ENCODE data around the gene ENC1.
A peak's percentile ranks its signal among the peaks of the same experiment; 100 is the strongest.

The ENC1 gene

DNA sequence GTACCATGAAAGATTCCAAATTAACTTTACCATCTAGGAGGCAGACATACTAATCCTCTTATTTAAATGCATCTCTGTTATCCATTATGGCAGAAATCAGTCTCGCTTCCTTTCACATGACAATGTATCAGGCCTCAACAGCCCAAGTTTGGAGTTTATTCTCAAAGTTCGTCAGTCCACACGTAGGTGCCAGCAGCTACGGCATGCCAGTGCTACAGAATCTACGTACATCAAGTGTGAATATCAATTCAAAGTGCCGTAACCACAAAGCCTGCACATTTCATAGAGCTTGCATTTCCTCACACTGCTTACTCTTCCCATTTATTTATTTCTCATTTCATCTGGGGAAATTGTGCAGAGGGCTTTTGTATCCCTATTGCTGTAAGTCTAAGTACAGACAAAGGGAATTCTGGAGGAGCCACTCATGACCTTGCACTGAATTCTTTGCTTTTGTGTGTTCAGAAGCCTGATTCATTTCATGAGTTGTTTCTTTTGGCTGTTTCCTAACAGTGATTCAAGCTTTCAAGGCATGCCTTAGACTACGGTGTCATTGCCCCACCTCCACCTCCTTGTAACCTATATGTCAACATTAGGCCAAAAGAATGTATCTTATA is 10.0 kb downstream of the ENC1 start:
- DNase-seq = no peak

DNA sequence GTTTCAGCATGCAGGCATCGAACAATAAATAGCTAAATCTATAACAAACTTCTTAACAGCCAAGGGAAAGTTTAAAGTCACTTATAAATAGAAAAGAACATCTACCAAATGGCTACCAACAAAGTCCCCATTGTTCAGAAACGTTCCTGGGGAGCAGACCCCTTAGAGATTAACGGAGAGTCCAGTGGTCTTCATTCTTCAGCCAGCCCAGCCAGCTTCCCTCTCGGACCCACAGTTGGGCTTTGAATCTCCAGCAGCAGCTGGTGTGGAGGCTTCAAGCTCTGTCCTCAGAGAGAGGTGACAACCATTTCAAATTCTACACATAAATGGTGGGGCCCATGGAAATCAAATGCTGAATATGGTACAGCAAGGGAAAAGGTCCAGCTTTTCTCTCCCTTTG is 11.2 kb downstream of the ENC1 start:
- no peak for DNase-seq

DNA sequence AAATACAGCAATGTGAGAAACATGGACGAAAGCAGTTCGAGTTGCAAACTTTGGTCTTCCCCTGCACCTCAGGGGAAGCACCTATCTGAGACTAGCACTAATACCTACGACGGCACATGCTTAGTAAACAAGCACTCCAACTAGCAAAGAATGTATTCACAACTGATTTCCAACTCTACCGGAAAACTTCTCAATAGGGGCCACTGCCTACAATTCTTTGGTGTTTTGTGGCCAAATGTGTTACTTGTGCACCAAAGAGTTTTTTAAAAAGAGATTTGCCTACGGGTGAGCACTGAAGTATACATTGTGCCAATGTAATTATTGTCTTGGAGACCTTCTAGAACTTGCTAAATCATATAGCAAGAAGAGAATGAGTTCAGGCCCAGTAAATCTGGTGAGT is 12.2 kb downstream of the ENC1 start:
- no peak for DNase-seq

DNA sequence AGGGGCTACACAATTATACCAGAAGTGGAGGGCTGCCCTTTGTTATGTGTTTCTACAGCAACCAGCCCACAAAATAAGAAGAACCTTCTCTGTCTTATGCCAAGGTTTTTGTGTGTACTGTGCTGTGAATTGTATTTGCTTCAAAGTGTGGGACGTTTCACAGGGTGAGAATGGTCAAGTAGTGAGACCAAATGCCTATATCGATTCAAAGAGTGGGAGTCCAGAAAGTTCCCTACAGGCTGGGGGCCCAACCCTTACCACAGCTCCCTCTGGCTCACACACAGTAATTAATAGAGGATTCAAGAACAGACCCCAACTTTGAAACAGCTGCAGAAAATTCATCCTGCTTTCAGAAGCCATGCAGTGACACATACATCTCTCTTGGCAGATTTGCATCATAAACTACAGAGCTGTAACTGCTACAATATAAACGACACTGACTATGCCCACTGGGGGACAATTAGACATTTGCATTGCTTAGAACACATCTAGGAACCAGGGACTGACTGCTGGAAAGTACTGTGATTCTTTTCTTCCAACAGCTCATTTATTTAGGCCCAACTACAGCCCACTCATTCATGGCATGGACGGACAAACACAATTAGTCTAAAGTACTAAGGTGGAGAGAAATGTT is 12.8 kb downstream of the ENC1 start:
- DNase-seq = no peak

DNA sequence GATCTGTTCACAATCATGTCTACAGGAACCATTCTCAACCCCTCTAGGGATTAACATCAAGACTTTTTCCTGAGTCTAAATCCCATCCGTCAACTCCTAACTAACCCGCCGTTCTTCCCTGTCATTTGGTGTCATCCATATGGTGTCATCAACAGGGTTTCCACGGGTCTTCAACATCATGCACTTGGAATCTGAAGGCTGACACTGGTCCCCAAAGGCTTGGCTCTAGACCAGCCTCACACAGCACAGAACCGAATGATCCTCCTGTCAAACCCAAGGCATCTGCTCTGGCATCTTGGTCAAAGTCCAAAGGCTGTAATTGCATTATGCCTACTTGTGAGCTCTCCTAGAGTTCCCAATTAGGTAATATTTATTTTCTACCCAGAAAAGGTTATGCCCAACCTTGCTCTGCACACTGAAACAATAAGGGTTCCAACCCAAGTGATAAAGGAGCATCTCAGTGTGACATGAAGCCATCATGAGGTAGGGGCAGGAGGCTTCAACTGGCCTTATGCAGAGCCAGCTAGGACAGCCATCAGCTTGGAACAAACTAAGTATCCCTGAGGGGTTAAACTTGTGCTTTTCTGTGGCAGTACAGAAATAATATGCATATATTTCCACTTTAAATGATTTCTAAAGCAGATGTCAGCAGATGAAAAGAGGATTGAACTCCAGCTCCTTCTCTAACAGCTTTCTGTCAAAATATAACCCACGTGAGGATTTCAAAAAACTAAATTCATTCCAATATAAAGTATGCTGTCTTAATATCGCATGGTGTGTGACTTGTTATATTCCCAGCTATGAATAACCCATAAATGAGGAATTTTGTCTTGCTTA is 13.9 kb downstream of the ENC1 start:
- DNase-seq = no peak

DNA sequence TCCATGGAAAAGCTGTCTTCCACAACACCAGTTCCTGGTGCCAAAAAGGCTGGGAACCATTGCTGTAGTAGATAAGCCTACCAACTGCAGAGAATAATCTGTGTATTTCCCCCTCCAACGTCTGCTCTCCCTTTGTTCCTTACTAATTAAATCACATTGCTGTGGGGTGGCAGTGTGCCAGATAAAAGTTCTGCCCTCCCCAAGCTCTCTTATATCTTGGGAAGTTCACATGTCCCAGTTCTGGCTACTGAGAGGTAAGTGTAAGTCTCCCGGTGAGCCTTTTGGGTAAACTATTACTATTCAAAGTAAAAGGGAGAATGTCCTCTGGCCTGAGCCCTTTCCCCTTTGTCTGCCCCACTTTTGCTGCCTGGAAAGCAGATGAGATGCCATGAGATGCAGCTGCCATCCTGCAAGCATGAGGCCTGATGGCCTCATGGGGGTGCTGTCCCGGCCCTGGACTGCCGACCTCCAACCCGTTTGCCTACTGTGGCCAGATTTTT is 14.7 kb downstream of the ENC1 start:
- DNase-seq = no peak

DNA sequence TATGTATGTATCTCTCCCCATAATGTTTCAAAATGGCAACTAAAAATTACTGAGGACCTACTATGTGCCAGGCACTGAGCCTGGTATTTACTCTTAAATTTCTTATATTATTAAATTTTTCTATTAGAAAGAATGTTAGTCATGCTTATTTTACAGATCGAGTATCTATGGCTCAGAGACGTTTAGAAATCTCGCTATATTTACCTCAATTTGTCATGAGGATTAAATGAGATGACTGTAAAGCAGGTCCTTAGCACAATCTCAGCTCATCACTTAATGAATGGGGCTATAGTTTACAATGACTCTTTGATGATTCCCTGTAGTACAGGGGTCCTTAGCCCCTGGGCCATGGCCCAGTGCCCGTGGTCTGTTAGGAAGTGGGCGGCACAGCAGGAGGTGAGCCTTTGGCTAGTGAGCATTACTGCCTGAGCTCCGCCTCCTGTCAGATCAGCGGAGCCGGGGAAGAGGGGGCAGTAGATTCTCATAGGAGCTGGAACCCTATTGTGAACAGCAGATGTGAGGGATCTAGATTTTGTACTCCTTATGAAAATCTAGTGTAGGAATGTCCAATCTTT is 15.5 kb downstream of the ENC1 start:
- DNase-seq = no peak

DNA sequence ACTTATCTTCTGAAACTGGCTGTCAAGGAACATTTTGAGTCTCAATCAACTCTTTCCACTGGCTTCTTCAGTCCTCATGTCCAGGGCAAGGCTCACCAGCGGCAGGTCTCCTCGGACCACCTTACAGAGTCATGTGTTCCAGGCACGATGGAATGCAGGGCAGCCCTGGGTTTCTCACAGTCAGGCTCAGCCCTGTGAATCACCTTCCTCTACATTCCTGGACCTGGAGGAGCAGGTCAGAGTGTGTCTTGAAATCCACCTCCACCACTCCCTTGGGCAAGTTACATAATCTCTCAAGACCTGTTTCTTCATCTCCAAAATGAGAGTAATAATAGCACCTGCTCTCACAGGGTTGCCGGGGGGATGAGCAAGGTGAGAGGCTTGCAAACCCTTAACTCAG is 16.0 kb downstream of the ENC1 start:
- DNase-seq = no peak

DNA sequence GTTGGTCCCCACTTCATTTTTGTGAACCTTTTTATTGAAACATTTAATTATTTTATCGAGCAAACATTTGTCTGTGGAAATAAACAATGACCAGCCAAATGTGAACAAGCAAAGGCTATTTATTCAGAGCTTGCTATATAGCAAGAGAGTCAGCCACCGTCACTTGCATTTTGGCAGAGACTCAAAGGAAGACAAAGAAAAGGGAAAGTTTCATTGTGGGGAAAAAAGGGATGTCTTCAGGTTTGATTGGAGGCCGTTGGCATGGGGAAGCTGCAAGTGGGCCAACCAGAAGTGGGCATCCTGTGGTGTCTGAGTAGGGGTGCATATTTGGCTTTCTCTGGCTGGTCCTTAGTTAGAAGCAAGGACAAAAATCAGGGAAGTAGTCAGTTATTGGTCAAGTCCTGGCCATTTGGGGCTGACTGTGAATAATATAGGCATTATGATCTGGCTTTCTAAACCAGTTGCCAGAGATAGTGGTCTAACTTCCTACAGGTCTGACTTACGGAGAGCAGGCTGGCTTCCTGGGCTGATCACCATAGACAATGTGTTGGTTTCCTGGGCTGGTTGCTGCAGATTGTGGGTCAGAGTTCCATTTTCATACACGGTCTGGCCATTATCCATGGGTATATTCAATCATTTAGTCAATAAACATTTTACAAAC is 16.6 kb downstream of the ENC1 start:
- peak; percentile 19 to 53 for DNase-seq

DNA sequence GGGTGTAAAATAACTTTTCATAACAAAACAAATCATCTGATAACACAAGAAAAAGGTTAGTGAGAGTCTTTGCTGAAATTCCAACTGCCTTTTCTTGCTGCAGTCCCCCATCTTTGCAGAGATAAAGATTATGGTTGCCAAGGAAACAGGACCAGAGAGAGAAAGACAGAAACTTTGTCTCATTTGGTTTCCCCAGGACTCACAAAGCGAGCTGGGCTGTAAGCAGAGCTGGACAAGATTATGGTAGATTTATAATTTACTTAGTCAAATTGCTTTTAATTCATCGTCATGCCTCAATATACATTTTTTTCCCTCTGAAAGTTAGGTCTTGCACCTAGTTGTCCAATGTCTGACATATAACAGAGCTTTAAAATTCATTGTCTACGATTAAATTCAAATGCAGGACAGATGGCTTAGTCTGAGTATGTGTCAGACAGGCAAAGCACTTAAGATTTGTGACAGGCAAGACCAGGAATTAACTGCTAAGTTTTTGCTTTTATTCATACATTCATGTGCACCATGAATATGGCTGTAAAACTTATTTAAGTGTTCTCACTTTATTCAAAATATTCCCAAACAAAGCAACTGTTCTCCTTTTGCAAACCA is 17.4 kb downstream of the ENC1 start:
- no peak for DNase-seq

DNA sequence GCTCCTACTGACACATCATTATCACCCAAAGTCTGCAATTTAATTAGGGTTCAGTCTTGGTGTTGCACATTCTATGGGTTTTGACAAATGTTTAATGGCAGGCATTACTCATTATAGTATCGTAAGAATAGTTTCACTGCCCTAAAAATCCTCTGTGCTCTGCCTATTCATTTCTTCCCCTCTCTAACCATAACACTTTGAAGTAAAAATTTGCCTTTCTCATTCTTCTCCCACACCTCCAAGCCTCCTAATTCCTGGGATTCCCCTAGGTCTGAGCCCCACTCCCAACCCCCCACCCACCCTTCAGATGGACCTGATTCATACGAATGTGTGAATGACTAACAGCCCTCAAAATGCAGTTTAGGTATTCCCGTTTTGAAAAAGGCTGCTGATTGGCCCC is 18.4 kb downstream of the ENC1 start:
- no peak for DNase-seq

DNA sequence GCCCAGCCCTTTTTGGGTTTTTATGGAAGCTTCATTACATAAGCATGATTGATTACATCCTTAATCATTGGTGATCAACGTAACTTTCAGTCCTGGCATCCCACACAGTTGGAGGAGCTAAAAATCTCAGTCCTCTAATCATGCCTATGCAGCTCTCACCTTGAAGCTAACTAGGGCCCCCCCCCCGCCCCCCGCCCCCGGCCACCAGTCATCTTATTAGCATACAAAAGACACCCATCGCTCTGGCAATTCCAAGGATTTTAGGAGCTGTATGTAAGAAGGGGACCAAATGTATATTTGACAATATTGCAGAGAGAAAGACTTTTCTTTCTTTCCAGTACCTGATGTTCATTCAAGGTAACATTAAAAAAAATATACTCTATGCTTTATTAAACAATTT is 19.0 kb downstream of the ENC1 start:
- DNase-seq = no peak

DNA sequence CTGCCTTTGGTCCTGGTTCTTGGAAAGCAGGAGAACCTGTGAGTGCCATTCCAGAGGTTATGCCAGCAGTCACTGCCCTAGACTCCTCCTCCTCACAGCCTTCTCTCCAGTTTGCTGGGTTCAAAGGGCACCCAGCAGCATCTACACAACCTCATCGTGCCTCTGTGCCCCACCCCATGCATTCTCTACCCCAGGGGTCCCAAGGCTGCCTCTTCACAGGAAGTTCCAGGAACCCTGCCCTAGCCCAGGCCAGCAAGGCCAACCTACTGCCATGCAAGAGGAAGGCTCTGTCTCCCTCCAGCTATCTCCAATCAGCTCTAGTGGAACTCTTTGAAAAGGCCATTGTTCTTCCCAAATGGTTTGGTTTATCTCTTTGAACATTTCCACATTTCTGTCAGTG is 21.2 kb downstream of the ENC1 start:
- DNase-seq = no peak

DNA sequence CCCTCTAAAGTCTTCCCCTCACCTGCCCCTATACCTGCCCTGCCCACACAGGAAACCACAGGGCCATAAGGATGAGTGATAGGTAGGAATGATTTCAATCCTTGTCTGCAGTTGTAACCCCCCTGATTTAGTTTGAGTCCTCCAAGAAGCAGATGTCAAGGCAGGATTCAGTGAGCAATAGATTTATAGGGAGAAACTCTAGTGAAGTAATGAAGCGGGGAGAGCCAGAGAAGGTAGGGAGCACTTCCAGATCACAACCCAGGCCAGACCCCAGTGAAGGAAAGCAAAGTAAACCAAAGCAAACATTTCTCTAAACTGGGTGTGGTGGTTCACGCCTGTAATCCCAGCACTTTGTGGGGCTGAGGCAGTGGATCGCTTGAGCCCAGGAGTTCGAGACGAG is 22.4 kb downstream of the ENC1 start:
- DNase-seq = no peak

DNA sequence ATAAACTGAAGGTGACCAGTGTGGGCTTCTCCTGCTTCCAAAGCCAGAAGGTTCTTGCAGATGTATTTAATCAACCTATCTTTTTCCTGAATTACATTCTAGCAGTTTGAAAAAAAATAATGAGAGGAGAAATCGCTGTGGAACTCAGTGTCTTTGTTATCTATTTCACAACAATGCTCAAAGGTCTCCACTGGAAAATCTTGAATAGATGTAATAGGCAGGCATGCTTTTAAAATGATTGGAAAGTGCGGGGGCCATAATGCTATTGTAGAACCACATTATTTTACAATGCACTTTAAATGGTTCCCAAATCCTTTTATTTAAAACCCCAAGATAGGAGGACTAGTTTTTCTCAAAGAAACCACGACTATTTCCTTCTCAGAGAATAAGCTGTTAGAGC is 23.3 kb downstream of the ENC1 start:
- no peak for DNase-seq

DNA sequence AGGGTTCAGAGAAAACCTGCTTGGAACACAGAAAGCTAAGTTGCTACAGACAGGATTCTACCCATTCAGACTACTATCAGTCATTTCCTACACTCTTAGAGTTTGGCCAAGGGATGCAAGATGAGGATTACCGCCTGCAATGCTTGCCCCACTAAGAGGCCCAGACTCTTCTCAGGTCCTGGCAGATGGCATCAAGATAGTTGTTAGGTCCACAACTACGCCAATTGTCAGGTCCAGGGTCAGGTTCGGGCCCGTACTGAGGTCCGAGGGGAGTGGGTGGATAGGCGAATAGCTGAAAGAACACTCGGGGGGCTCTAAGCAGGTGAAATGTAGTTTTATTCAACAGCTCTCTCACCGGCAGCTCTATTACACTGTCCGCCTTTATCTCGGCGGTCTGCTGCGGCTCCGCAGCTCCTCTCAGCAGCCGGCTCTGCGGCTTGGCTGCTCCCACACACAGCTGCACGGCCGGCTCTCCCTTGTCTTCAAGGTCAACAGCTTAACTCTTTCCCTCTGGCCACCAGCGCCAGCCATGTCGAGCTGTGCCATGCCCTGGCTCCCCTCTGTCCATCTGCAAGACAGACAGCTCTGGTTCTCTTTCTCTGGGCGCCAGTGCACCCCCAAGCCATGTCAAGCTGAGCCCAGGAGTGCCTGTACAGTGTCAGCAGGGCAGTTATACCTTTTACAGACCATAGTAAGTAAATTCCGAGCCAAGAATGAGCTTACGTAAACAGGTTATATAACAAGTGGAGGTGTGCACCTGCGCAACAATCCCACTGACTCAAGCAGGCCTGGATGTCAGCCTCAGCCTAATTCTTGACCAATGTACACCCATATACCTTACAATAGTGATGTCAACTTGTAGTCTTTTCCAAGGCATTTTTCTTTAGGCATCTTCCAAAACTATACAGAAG is 24.0 kb downstream of the ENC1 start:
- no peak for DNase-seq

DNA sequence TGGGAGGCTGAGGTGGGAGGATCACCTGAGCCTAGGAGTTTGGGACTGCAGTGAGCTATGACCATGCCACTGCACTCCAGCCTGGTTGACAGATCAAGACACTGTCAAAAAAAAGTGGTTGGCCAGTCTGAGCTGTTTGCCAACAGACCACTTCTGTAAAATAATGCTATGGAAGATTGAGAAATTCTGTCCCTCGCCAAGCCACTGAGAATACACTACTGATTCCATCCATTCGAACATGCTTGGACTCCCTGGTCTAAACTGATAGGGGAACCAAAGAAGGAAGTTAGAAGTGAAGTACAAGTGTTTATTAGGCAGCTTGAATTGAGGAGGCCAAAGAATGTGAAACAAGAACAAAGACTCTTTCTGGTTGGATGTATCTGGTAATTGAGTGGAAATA is 27.2 kb downstream of the ENC1 start:
- no peak for DNase-seq

DNA sequence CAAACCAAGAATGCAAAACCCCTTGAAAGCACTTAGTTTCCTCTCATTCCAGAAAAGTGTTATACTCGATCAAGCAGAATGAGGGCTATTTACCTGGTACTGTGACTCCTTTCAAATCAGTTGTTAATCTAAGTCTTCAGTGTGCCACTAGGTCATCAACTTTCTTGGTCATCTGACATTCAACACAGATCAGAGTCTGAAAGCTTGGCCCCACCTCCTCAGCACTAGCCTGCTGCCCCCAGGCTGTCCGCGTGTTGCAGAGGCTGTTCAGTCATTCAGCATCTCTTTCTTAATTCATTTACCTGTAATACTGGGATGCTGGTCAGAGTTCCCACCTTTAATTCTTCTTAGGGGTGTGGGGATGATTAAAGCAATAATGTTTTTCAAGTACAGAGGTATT is 28.5 kb downstream of the ENC1 start:
- DNase-seq = no peak

DNA sequence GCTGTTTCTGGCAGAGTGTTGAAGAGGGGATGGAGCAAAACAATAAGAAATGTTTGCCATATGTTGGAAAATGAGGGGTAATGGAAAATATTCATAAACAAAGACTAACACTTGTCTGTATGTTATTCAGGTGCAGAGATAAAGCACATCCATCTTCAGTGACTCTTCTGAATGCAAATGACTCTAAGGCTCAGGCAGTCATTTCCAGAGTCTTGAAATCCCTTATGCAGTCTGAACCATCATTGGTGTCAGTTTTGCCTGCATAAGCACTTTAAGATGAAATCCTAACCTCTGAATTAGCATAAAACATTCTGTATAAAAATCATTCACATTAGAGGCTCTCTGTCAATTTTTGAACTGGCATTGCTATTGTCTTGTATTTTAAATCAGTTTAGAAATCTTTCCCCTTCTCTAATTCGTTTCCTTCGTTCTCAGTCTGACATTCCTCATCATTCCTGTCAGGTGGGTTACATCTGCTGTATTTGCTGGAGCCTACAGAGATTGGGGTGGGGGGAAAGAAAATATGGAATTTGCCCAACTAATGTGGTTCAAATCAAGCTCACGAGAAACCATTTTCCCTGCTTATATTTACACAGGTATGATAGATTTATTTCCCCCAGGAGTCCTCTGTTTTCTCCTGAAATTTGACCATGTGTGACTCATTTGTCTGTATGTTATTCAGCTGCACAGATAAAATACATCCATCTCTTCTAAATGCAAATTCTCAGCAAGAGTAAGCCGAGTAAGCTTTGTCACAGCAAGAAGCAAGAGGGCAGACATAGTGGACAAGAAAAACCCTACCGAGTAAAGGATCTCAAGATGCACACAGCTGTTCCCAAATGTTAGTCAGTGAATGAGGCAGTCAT is 31.6 kb downstream of the ENC1 start:
- DNase-seq = peak in 1 of 2 experiments; percentile 8

DNA sequence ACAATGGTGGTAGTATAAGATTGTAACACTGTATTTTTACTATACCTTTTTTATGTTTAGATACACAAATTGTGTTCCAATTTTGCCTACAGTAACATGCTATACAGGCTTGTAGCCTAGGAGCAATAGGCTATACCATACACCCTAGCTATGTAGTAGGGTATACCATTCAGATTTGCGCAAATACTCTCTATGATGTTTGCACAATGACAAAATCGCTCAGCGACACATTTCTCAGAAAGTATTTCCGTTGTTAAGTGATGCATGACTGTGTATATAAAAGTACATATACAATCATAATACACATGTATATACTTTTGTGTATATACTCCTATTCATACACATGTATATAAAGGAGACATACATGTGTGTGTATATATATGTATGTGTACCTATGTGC is 34.8 kb downstream of the ENC1 start:
- no peak for DNase-seq

DNA sequence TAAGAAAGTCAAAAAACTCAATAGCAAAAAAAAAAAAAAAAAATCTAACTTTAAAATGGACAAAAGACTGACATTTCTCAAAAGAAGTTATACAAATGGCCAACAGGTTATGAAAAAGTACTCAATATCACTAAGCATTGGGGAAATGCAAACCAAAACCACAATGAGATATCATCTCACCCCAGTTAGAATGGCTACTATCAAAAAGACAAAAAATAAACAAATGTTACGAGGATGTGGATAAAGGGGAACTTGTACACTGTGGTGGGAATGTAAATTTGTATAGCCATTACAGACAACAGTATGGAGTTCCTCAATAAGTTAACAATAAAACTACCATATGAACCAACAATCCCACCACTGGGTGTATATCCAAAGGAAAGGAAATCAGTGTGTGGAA is 37.2 kb downstream of the ENC1 start:
- DNase-seq = no peak
